HG03571 (cell line): Measurements from ENCODE around the gene RPS6KA2.
A peak's percentile ranks its signal among the peaks of the same experiment; 100 is the strongest.

ENCODE experiments used
- ATAC-seq: cut with Tn5 transposase; IDR thresholded peaks from one replicate; pipeline ENCODE4 v1.9.1; 2021; ENCODE audit not compliant: unreplicated experiment

The RPS6KA2 gene

GRCh38 chr6:166492092-166492741 lies 134.8 kb downstream of the RPS6KA2 start:
- no peak for ATAC-seq

DNA sequence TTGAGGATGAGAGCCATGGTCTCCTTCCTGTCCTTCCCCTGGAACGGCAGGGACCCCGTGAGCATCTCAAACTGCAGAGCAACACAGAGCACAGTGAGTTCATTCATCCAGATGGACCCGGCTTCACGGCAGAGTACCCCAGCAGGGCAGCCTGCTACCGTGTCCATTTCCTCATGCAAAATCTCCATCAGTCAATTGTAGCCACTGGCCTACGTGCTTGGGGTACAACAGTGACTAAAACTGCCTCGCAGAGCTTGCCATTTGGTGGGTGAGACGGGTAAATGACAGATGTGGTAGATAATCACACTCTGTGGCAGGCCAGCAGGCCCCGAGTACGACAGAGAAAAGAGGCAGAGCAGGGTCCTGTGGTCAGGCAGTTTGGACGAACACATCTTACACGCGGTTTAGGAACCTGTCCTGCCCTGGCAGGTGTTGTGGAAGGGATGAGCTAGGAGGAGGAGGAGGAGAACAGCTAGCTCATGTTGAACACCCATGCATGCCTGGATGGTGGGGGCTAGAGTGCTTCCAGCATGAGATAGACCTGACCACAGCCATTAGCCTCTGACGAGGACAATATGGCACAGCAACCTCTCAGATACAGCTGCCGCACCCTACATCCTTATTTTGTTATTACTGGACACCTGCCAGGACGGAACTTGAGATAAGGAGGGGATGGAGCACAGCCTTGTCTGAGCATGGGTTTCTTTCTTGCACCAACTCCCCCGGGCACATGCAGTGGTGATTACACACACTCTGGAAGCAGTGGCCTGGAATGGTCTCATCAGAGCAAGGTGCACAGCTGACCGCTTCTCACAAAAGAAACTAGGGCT lies 136.2 kb downstream of the RPS6KA2 start:
- ATAC-seq = no peak

DNA sequence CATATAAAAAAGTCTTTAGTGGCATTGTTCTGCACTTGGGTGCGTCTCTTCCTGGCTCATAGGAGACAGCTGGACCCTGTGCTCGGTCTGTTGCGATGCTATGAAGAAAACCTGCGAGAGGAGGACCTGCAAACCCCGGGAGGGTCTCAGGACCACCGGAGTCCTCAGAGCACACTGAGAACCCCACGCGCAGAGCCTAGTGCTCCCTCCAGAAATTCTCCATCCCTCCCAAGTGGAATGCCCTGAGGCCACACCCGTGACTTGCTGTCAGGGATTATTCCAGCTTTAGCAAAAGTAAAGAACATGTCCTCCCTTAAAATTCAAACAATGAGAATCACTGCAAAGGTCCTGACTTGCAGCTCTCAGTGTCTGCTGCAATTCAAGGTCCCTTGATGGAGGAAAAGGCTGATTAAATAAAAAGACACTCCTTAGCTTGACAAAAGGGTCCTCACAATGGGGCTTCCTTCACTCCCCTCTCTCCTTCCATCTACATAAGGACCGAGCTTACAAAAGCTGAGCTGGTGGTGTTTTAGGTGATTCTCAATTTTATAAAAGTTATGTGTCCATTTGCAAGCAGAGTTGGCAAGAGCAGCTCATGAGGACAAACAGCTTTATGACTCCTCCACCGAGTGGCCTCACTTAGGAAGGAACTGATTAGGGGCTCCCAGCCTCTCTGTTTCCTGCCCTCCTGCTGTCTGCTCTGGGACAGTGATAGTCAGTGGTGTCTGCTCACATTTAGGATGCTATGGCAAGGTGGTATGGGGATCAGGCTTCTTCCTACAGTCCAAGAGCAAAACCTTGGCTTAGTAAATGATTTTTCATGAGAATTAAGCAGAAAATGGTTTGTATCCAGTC lies 137.5 kb downstream of the RPS6KA2 start:
- ATAC-seq = no peak

DNA sequence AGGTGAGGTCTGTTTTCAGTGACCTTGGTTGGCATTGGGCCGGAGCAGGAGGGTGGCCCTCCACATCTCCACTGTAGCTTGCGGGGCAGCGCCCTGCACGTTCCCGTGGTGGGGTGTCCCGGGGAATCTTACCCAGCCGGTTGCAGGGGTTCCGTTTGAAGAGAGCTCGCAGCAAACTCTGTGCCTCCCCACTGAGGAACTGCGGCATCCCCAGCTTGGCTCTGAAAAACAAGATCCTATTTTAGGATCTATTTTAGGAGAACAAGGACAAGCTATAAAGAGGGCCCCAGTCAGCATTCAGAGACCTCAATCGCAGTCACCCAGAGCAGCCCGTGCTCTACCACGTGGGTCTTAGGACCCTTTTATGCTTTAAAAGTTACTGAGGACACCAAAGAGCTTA lies 138.3 kb downstream of the RPS6KA2 start:
- ATAC-seq = no peak

GRCh38 chr6:166488076-166488685 lies 138.9 kb downstream of the RPS6KA2 start:
- peak; percentile 84 for ATAC-seq

DNA sequence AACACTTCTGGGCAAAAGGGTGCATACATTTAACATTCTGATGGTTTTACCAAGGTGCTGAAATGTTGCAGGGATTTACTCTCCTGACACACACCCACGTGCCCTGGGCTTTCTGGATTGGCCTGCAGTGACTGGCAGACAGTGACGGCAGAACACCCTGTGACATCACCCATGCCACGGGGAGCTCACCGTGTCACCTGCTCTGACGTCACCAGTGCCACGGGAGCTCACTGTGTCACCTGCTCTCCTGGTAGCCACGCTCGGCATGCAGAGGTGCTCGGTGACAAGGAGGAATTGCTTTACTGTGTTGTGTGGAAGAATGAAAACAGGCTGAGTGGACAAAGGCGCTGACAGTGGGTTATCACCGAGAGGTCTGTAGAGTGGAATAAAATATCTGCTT lies 139.9 kb downstream of the RPS6KA2 start:
- ATAC-seq = no peak

DNA sequence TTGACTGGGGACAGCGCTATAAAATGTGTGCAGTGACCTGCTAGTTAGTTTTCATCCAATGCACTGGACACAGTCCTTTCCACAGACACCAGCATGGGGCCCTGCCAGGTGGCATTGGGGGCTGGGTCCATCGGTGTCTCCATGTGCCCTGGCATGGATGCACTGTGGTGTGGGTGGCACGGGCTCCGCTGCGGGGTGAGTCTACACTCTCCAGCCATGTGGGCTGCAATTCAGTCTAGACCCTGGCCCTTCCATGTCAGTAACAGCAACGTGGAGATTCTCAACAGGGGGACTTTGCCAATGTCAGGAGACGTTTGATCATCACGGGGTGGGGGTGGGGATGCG lies 140.5 kb downstream of the RPS6KA2 start:
- ATAC-seq = no peak

DNA sequence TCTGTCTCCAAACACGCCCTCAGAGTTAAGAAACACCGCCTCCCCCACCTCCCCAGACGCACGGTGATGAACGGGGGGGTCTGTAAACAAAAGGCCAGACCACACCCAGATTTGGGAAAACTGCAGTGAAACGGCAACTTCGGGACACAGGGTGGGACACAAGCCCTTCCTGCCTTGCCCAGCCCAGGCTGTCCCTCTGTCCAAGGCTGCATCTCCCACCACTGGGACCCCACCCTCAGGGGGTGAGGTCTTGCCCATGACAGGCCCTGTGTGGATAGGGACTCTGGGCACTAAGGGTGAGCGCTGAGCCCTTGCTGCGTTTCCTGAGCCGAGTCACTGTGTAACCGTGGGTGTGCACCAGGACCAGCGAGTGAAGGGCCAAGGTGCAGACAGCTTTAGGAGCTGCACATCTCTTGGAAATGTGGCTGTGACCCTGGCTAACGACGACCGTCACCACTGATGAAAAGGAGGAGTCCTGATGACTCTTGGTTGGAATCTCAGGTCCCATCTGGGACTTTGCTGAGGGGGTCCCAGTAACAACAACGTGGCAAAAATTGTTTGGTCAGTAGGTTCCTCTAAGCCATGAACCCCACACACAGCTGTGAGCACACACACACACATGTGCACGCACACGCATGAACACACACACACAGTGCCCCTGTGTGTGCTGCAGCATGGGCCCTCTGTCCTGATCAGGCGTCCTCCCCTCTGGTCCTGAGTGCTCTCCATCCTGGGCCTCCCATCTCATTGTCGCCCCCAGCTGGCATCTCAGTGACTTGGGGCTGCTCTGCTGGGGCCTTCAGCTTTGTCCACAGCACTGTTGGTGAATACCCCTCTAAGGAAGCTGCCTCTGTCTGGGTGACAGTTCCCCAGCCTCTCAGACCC lies 141.2 kb downstream of the RPS6KA2 start:
- ATAC-seq = no peak

- ATAC-seq = no peak
Observed at GRCh38 chr6:166484863-166485262, 142.2 kb downstream of the RPS6KA2 start.

DNA sequence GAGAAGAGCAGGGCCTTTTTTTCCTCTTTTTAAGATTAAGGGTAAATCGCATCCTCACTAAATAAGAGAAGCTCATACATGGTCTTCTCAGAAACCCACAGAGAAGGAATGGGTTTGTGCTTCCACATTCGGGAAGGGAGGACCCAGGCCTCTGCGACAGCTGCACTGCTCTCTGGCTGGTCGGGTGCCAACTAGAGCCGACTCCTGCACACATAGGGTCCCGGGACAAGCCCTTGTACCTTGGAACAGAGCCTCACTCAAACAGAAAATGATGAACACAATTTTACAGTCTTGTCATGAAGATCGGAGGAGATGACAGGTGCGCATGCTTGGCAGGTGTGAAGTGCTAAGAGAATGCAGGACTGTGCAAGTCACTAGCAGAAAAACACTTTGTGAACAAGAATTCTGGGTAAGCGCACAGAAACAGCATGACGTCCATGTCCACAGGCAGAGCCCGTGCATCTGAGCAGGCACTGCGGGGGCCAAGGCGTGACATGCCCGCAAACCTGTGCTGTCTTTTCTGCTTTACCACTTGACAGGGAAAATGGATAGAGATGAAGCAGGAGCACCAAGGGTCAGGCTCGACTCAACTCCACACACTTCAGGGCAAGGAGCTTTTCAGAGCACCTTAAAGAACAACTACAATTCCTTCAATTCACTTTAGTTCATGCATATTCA lies 143.3 kb downstream of the RPS6KA2 start:
- ATAC-seq = no peak

GRCh38 chr6:166483026-166483425 lies 144.0 kb downstream of the RPS6KA2 start:
- ATAC-seq = no peak

GRCh38 chr6:166478782-166479592 lies 148.1 kb downstream of the RPS6KA2 start:
- ATAC-seq = no peak

DNA sequence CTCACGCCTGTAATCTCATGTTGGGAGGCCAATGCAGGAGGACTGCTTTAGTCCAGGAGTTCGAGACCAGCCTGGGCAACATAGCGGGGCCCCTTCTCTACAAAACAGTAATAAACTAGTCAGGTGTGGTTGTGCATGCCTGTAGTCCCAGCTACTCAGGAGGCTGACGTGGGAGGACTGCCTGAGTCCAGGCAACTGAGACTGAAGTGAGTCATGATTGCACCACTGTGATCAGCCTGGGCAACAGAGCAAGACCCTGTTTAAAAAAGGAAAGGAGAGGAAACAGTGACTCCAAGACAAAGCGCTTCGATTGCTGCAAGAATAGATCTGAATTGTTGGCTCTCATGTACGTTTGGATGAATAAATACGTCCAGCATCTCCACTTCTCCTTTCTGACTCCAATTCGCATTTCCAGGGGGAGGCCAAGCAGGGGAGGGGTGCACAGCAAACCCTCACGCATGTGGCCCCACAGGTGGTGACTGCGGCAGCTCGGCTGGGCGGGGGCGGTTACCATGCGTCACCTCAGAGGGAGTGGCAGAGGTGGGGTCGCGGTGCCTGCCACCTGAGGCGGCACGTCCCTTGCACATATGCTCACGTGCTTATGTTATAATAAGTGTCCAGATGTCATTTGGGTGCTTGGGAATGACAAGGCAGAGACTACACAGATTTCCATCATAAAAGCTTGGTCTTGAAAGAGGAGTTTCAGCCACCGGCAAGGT lies 149.2 kb downstream of the RPS6KA2 start:
- ATAC-seq = no peak

DNA sequence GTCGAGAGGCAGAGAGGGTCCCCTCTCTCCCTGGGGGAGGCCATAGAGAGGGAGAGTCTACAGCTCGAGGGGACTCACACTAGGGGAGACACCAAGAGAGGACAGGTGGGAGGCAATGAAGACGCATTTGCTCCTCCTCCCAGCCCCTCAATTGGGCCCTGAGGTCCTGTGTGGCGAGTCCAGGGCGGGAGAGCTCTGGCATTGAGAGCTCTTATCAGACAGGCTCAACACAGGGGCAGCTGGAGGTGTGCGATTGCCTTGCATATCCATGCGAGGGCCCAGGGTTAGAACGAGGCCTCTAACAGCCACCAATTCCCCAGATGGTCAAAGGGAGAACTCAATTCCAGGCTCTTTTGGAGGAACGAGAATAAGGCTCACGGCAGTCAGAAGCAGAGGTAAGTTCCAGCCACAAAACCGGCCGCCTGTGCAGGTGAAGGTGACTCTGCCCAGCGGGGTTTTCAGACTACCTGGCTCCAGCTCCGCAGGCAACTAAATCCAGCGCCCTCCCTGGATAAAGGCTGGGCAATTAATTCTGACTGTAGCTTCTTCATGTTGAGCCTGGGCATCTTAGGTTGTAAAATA lies 150.3 kb downstream of the RPS6KA2 start:
- ATAC-seq = no peak

DNA sequence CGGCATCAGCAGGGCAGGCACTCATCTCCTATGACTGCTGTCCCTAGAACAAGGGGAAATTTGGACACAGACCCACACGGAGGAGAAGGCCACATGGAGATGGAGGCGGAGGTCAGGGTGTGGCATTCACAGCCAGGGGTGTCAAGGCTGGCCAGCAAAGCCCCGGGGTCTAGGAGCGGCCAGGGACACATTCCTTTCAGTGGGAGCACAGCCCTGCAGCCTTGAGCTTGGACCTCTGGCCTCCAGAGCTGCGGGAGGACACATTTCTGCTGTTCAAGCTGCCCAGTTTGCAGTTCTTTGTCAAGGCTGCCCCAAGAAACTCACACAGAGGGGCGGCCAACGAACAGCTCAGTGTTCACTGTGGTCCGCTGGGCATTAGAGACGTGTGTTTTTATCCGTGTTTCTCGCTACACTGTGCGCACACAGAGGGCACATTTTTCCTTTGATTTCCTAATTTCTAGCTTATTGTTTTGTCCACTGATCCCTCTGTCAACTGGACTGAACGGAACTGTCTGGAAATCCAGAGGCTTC lies 150.9 kb downstream of the RPS6KA2 start:
- ATAC-seq = no peak

- ATAC-seq = no peak
Observed at GRCh38 chr6:166474721-166475565, 152.1 kb downstream of the RPS6KA2 start.
